Activated CD8-positive, alpha-beta memory T cell treated with anti-CD3 and anti-CD28 coated beads for 4 hours (primary cell): ENCODE data around the gene LIG4.

Experiments
- DNase-seq, 2 donors: peaks; one replicate each; pipeline ENCODE4 v3.0.0-alpha.2; 2020; ENCODE audit warnings: low read depth in 2 of 2

Gene LIG4

GRCh38 chr13:108194435-108194936 lies 20.9 kb downstream of the LIG4 start:
- DNase-seq, result no peak

- no peak for DNase-seq
These were observed 21.5 kb downstream of the LIG4 start for GRCh38 chr13:108193806-108194205.

- no peak for DNase-seq
These were observed 24.4 kb downstream of the LIG4 start for GRCh38 chr13:108190897-108191296.

- DNase-seq, result no peak
These were observed 27.1 kb downstream of the LIG4 start for GRCh38 chr13:108188260-108188659.

GRCh38 chr13:108185223-108185622 lies 30.1 kb downstream of the LIG4 start:
- DNase-seq, result no peak

GRCh38 chr13:108182652-108183051 lies 32.7 kb downstream of the LIG4 start:
- no peak for DNase-seq

GRCh38 chr13:108178078-108178477 lies 37.3 kb downstream of the LIG4 start:
- DNase-seq, result no peak

- DNase-seq, result peak; percentile 5 to 6
These were observed 38.6 kb downstream of the LIG4 start for GRCh38 chr13:108176685-108177274.

- DNase-seq, result no peak
These were observed 46.4 kb downstream of the LIG4 start for GRCh38 chr13:108168929-108169328.

- no peak for DNase-seq
These were observed 49.3 kb downstream of the LIG4 start for GRCh38 chr13:108166078-108166477.

GRCh38 chr13:108158746-108159145 lies 56.6 kb downstream of the LIG4 start:
- no peak for DNase-seq
